T-helper 1 cell (primary cell): ENCODE data around the gene TMTC1.
A peak's percentile ranks its signal among the peaks of the same experiment; 100 is the strongest.
"Not testable (repeated sequence)": the region's sequence is repeated elsewhere in the genome, so short reads cannot be mapped to it uniquely, and the experiment has no call there.

ENCODE experiments used
- DNase-seq, 5 donors: peaks; one replicate each; pipeline ENCODE4 v3.0.0-alpha.2; 2012 to 2020
- total RNA-seq, 4 donors: gene quantifications; one replicate each; lab custom pipeline; 2026; lab: John Stamatoyannopoulos, UW

TMTC1 gene
- total RNA-seq, result 0 reads per million in 4 donors

DNA sequence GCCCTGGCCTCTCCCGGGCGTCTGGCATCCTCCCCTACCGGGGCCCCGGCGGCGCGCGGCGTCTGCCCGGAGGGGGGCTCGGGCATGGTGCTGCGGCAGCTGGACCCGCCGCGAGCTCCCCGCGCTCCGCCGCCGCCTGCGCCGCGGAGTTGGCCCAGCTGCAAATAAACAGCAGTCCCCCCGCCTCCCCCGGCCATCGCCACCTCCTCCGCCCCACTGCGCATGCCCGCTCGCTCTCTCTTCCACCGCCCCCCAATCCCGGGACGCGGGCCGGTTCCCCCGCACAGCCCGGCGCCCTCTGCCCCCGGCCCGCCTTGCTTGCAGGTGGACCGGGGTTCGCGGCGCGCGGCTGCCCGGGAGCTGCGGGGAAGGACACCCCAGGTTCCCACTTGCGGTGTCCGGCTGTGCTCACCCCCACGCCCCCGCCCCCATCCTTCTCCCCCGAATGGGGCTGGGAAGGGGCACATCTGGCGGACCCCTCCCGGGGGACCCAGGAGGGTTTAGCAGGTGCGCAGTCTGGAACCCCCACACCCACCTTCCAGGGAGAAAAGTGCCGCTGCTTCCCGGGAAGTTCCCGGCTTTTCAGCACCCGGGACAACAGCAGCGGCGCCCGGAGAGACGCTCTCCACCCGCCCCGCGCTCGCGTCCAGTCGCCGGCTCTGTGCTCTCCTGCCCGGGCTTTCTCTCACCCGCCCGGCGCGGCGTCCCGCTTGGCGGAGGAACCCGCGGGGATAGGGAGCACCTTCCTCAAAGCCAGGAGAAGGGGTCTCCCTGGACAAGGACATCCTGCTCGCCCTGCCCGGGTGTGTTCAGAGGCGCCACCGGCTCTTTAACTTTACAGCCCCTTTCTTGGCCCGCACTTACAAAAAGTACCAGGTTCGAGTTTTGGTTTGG, at the start of gene TMTC1:
Gene TMTC1, minus strand, starts transcription at position 170 of the 894 bp plus-strand sequence. CDS start 191 bp downstream, outside the sequence.
- no peak for DNase-seq

DNA sequence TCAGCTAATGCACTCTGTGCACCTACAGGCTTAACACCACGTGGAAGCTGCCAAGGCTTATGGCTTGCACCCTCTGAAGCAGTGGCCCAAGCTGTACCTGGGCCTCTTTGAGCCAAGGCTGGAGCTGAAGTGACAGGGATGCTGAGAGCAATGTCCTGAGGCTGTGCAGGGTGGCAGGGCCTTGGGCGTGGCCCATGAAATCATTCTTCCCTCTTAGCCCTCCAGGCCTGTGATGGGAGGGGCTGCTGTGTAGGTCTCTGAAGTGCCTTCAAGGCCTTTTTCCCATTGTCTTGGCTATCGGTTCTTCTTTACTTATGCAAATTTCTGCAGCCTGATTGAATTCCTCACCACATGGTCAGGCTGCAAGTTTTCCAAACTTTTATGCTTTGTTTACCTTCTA, 47.4 kb upstream of the TMTC1 start:
- no peak for DNase-seq

DNA sequence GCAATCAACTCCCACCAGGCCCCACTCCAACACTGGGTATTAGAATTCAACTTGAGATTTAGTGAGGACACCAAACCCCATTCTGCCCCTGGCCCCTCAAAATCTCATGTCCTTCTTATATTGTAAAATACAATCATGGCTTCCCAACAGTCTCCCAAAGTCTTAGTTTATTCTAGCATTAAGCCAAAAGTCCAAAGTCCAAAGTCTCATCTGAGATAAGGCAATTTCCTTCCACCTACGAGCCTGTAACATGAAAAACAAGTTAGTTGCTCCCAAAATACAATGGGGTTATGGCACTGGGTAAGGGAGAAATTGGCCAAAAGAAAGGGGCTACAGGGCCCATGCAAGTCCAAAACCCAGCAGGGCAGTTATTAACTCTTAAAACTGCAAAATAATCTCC, 46.6 kb upstream of the TMTC1 start:
- no peak for DNase-seq

DNA sequence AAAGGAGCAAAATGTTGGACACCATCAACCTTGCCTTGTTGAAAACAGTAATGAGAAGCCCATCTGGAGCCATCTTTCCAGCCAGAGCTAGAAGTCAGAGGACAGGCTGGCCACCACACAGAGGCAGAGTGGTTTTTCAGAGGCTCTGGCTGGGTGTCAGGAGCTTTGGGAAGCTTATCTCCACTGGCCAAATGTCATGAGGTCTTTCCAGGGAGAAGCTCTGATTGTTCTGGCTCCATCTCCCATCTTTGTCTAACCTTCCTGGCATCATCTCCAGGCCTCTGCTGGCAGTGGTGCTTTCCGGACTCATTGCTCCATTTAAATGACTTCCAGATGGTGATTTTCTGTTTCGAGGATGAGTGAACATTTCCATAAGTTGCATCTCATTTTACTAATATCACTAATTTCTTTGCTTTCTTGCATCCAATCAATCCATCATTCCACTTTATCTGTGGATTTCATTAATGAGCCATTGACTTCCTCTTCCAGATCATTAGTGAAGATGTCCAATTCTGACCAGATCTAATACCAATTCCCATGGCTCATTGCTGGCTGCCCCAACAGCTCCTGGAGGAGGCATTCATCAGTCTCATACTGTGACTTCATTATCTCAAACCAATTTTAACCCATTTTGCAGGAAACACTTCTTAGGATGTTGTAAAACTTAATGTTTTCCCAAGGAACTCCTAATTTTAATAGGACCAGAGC, 35.3 kb upstream of the TMTC1 start:
- DNase-seq, result no peak

DNA sequence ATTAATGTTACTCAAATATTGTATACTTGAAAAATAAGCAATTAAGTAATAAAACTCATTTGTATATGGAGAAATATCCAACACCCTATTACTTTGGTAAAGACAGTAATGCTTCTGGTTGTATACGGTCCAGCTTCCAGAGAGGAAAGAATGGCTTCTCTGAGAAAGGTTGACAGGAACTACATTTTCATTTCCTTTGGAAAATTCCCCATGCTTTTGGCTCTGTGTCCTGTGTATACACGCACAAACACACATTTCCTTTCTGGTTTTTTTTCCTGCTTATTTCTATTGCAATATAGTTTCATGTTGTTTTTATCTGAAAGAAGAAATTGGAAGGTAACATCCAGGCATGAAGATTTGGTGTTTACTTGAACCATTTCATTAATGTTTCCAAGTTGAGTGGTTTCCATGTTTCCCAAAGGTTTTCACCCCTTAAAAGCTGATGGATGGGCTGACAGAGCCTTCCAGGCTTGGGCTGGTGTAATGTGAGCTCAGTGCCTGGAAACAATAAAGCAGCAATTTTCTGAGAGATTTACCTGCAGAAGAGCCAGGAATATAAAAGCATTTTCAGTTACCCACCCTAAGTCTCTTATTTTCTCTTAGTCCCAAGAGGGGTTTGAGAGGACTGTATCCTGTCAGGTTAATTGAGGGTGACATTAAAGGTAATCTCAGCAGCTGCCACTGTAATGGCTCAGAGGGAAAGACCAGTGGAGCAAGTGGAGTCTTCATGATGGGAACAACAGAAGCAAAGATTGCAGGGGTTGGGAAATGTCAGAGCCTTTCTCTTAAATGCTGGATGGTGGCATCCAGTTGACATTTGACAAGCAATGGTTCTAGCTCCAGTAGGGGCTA, 33.4 kb upstream of the TMTC1 start:
- DNase-seq, result no peak

DNA sequence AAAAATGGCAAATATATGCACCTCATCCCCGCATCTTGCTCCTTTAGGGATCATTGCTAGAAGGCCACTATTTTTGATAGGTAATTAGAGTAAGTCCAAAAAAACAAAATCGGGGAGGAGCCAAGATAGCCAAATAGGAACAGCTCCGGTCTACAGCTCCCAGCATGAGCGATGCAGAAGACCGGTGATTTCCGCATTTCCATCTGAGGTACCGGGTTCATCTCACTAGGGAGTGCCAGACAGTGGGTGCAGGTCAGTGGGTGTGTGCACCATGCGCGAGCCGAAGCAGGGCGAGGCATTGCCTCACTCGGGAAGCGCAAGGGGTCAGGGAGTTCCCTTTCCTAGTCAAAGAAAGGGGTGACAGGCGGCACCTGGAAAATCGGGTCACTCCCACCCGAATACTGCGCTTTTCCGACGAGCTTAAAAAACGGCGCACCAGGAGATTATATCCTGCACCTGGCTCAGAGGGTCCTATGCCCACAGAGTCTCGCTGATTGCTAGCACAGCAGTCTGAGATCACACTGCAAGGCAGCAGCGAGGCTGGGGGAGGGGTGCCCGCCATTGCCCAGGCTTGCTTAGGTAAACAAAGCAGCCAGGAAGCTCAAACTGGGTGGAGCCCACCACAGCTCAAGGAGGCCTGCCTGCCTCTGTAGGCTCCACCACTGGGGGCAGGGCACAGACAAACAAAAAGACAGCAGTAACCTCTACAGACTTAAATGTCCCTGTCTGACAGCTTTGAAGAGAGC, 26.0 kb upstream of the TMTC1 start:
- DNase-seq, result not testable (repeated sequence)

DNA sequence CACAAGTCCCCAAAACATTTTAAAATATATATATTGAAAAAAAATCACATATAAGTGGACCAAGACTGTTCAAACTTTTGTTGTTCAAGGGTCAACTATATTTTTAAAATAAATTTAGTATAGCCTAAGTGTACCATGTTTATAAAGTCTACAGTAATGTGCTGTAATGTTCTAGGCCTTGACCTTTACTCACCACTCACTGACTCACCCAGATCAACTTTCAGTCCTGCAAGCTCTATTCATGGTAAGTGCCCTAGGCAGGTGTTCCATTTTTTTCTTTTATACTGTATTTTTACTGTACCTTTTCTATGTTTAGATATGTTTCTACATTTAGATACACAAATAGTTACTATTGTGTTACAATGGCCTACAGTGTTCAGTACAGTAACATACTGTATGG, 23.4 kb upstream of the TMTC1 start:
- DNase-seq, result no peak

DNA sequence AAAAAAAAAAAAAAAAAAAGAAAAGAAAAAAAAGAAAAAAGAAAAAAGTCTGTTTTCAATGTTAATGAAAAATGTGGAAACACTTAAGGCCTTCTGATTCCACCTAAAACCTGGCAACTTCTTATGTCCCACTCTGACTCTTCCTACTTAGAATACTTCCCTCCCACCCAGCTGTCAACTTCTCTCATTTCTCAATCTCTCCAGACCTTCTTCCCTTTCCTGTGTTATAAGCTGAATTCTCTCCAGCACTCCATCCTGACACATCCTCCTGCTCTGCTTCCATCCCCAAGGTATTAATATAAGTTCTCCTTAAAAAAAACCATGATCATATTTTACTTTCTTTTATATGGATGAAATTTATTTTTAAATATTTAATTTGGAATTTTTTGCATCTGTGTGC, 20.3 kb upstream of the TMTC1 start:
- no peak for DNase-seq

DNA sequence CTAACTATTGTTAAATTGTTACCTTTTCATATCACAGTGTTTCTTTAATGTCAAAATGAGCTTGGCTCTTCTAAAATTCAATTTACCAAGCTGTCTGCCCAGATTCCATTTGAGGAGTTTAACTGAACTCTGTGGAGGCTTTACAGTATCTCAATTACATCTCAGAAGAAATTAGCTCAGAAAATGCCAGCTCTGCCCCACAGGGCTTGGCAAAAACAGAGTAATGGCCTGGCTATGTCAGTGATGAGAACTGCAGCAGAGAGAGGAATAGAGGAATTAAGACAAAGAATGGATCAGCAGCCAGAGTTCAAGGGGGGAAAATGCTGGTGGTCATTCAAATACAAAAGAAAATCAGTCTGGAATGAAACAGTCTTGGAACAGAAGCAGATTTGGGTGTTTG, 15.8 kb upstream of the TMTC1 start:
- no peak for DNase-seq

DNA sequence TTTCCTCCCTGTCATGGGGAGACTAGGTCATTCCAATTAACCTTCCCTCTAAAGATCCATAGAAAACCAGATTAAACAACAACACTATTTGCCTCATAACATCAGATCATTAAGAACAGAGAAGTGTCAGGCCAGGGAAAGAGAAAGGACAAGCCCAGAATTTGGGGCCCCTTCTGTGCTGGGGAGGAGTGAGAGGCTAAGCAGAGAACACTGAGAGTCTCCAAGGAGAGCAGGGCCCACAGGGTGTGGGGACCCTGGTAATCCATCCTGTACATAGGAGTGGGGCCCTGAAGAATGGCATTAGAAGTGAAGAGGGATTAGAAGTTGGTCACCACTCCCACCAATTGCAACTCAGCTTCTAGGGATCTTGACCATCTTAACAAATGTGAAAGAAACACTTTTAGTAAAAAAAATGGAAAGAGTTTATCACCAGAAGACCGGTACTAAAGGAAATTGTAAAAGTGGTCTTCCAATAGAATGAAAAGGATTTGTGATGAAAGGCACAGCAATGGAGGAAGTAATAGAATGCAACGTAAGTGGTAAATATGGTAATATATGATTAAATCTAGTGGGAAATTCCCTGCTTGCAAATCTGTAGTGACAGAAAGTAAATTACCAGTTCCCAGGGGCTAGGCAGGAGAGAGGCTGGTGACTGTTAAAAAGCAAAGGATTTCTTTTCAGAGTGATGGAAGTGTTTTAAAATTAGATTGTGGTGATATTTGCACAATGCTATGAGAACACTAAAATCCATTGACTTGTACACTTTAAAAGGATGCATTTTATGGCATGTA, 14.0 kb upstream of the TMTC1 start:
- DNase-seq, result no peak

DNA sequence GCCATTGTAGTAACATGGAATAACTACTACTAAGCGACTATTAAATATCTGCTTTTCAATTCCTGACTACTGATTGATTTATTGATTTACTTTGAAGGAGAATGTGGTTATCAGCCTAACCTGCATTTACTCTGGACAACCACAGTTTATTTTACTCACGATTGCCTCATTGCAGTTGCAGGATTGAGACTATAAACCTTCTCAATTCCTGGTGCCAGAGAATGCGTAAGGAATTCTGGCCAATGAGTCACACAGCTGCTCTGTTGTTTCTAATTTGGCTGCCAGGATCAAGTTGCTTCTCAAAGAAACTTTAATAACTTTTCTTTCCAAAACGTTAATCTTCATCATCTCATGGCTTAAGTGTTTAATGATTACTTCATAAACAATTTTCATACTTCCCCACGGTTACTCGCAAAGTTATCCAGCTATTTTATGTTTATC, 13.1 kb upstream of the TMTC1 start:
- no peak for DNase-seq

DNA sequence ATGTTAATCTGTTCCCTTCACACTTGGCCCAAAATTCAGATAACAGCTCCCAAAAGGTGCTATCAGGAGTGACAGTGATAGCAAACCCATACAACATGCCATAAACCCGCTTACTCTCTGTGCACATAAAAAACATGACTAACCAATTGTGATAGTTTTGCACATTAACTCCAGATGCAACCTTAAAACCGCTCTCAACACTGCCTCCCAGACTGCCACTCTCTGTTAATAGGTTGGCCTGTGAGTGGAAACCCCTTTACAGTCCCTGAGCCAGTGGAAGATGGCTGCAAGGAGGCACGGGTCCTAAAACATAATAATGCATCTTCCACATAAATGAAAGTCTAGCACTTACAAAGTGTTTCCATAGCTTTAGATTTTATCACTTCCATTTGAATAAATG, 12.0 kb upstream of the TMTC1 start:
- no peak for DNase-seq

DNA sequence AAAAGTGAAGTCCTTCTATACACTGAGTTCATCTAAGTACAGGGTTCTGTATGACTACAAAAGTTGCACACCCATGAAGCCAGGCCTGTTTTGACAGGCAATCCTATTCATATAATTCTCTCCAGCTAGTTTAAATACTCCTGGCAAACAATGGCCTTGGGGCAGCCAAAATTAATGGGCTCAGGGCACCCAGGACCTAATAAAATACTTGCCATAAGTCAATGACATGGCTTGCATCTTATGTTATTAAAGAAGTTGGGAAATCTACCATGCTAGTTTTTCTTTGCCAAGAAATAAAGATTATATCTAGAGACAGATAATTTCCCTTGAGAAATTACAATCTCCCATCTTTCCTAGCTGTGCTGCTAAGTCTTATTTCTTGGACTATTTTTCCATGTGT, 11.1 kb upstream of the TMTC1 start:
- DNase-seq, result no peak

DNA sequence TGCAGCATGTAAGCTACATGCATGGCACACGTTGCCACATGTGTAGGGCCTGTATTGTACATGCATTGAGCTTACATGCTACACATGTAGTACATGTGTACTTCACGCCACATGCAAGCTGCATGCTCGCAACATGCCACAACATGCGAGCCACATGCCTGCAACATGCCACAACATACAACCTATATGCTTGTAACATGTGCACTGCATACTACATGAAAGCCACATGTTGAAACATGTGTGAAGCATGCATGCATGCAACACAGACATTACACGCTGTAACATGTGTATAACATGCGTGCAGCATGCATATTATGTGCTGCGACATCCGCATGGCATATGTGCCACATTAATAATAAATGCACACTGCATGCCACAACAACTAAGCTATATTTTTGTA, 9.1 kb upstream of the TMTC1 start:
- no peak for DNase-seq

DNA sequence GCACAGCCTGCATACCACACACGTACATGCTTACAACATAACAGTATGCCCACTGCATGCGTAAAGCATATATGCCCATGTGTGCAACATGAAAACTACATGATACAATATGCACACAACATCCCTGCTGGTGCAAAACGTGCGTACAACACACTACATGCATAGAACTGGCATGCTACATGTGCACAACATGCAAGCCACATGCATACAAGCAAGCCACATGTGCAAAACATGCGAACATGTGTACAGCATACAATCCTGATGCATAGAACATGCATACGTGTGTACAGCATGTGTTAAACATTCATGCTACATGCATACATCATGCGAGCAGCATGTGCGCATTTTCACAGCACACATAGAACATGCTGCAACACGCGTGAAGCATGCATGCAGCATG, 8.4 kb upstream of the TMTC1 start:
- no peak for DNase-seq

DNA sequence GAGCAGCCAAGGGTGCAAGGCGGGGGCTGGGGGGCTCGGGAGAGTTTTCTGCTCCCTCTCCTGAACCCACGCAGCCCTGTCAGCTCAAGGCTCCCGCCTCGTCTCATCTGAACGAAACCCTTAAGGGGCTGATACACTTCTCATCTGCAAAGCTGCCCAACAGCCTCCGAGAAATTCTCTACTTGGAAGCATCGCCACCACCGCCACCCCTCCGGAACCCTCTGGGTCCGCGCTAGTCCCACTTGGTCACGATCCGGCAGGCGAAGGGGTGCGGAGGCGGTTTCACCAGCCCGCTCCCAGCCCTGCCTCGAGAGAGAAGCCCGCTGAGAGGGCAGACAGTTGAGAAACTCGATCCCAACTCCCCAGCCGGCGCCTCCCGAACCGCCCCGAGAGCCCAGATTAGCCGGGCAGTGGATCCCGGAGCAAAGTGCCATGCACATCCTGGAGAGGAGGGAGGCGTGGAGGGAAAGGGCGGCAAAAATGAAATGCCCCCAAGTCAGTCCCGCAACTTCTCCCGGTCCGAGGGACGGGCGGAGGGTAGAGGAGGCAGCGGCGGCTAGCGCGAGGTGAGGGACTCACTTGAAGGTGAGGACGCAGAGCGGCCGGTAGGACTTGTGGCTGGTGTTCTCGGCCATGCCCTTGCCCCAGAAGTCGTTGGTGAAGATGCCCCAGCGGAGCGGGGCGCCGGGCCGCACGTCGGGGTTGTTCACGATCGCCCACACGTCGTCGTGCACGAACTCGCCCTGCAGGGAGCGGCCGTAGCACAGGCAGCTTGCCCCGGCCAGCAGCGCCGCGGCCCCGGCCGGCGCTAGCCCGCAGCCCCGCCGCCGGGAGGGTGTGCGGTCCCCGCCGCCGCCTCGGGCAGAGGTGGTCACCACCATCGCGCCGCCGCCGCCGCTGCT, 620 bp downstream of the TMTC1 start:
- no peak for DNase-seq

DNA sequence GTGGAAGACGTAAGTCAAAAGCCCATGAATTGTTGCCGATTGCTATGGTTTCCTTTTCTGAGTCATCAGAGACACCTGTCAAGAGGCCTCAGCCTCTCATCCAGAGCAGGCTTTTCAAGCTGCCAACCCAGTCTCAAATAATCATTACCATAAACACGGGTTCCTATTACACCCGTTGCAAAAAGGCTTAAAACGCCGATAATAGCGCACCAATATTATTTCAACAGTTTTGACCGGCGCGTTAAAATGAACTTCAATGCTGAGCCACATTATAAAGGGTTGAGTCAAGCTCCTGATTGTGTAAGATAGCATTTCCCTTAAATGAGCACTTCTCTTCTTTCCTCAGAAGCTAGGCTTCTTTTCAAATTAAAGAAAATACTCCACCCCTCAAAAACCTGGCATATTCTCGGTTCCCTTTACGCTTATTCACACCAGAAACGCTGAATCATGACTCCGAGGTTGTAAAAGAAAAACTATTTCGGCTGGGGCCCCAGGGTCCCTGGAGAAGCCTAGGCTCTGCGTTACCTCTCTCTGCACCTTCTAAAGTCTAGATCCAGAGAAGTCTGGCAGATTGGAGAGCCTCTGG, 1.4 kb downstream of the TMTC1 start:
- peak in 1 of 5 donors; percentile 17 for DNase-seq

DNA sequence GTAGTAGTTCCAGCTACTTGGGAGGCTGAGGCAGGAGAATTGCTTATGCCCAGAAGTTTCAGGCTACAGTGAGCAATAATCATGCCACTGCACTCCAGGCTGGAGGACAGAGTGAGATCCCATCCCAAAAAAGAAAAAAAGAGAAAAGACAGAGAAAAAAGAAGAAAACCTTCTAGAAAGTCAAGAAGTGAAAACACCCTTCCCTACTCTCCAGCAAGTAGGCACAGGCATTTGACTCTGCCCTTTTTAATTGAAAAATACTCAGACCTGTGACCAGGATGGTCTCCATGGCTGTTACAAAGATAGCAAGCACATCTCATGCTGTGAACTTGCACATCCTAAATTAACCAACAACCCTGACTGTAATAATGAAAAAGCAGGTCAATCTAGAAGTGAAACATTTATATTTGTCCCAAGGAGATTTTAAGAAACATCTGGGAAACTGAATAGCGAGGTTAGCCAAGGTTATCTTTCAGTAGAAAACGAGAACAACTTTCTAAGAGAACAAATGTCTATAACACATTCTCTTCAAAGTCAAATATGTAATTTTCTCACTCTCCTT, 2.0 kb downstream of the TMTC1 start:
- DNase-seq, result no peak

DNA sequence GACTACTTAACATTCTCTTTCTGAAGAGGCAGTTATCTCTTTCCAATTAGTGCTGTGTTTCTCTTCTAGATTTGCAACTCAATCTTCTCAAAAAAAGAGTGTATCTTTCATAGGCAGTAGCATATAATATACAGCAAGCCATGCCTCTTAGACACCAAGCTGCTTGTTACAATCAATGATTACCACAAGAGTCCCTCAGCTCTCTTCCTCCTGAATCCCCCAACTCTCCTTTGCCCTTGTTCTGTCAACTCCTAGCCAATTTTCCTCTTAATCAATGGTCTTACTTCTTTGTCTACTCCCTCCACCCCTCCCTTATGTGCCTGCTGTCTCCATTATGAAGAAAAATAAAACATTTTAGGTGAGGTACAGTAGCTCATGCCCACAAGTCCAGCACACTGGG, 2.6 kb downstream of the TMTC1 start:
- no peak for DNase-seq

DNA sequence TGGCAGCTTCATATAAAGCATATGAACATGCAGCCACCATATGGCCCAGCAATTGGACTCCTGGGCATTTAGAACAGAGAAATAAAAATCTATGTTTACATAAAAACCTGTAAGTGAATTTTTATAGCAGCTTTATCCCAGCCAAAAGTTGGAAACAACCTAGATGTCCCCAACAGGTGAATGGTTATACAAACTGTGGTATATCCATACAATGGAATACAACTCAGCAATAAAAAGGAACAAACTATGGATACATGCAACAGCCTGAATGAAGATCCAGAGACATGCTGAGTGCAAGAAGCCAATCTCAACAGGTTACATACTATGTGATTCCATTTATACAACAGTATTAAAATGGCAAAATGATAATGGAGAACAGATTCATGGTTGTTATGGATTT, 3.7 kb downstream of the TMTC1 start:
- DNase-seq, result no peak
